H1 (cell line): ENCODE measurements around the gene EIF3J. TPM values are rescaled to one million over a fixed set of nuclear protein-coding genes. Genes with fewer than 3 reads are reported as not detected.

ENCODE experiments used
- CTCF ChIA-PET: fragments of 300-600 bp; sonication (Branson Sonifier 250); formaldehyde crosslinking; loops from one replicate; lab custom pipeline; 2021; ENCODE audit not compliant: partially characterized antibody; lab: Charles Lee
- POLR2A ChIA-PET: fragments of 300-600 bp; sonication (Branson Sonifier 250); formaldehyde crosslinking; loops from one replicate; lab custom pipeline; 2021; ENCODE audit warnings: inconsistent platforms; ENCODE audit not compliant: partially characterized antibody; lab: Charles Lee
- DNase-seq, 2 experiments: peaks; one replicate each; pipeline versions ENCODE4 v3.0.0 to v3.0.0-alpha.2; 2010 to 2022; ENCODE audit warnings: low spot score in 2 of 2, low read depth in 1 of 2, mixed read lengths in 1 of 2
- FAIRE-seq: peaks from 2 replicates; lab custom pipeline; 2011; peaks lifted over from hg19 to GRCh38; lab: Jason Lieb, UNC
- H2AFZ ChIP-seq: 2 replicates; pipeline ENCODE4 v1.8.1; 2012; ENCODE audit warnings: low read length, inconsistent platforms
- H2AK5ac ChIP-seq: 2 replicates; pipeline ENCODE4 v1.6.1; 2013; ENCODE audit warnings: low read depth, low read length
- H2BK120ac ChIP-seq: replicated peaks from 2 replicates; pipeline ENCODE3; 2013; ENCODE audit warnings: low read depth, low read length, inconsistent platforms
- H2BK12ac ChIP-seq: 2 replicates; pipeline ENCODE4 v1.6.1; 2013; ENCODE audit warnings: low read depth, low read length
- H2BK15ac ChIP-seq: 2 replicates; pipeline ENCODE4 v1.6.1; 2013; ENCODE audit warnings: low read length
- H2BK20ac ChIP-seq: 2 replicates; pipeline ENCODE4 v1.6.1; 2013; ENCODE audit warnings: low read length
- H2BK5ac ChIP-seq: 2 replicates; pipeline ENCODE4 v1.6.1; 2013; ENCODE audit warnings: low read depth, low read length
- H3K14ac ChIP-seq: 2 replicates; pipeline ENCODE4 v1.6.1; 2013; ENCODE audit warnings: inconsistent platforms; ENCODE audit not compliant: insufficient read length
- H3K18ac ChIP-seq: 2 replicates; pipeline ENCODE4 v1.6.1; 2013; ENCODE audit warnings: low read length; ENCODE audit errors: extremely low read depth
- H3K23ac ChIP-seq: 2 replicates; pipeline ENCODE4 v1.6.1; 2013; ENCODE audit warnings: inconsistent platforms; ENCODE audit not compliant: insufficient read length
- H3K23me2 ChIP-seq: 2 replicates; pipeline ENCODE4 v1.6.1; 2013; ENCODE audit warnings: low read depth, low read length
- H3K27ac ChIP-seq: 2 replicates; pipeline ENCODE4 v1.6.1; 2011; ENCODE audit warnings: low read depth, low read length, inconsistent platforms
- H3K27me3 ChIP-seq, 4 experiments: replicated peaks in 1 of 4; 1 replicate in 1 of 4; 2 replicates in 3 of 4; pipeline versions ENCODE4 v1.6.1 to v1.8.1; 2011 to 2013; ENCODE audit warnings: low read length in 3 of 4, mild to moderate bottlenecking in 3 of 4, inconsistent platforms in 2 of 4, mixed read lengths in 2 of 4, moderate library complexity in 1 of 4; ENCODE audit not compliant: control insufficient read depth in 3 of 4, insufficient read depth in 3 of 4; ENCODE audit errors: extremely low read depth in 1 of 4
- H3K36me3 ChIP-seq, 4 experiments: 2 replicates each; pipeline versions ENCODE4 v1.6.1 to v1.8.1; 2011 to 2013; ENCODE audit warnings: mild to moderate bottlenecking in 4 of 4, low read length in 3 of 4, moderate library complexity in 2 of 4, control low read depth in 1 of 4, inconsistent platforms in 1 of 4; ENCODE audit not compliant: insufficient read depth in 4 of 4, control insufficient read depth in 2 of 4
- H3K4ac ChIP-seq: replicated peaks from 2 replicates; pipeline ENCODE3; 2013; ENCODE audit warnings: low read length, low read depth, mixed read lengths, inconsistent platforms; ENCODE audit not compliant: insufficient read length
- H3K4me1 ChIP-seq, 4 experiments: replicated peaks in 1 of 4; 1 replicate in 1 of 4; 2 replicates in 3 of 4; pipeline versions ENCODE4 v1.6.1 to v1.8.1; 2011 to 2013; ENCODE audit warnings: low read length in 3 of 4, inconsistent platforms in 2 of 4, mixed read lengths in 1 of 4; ENCODE audit not compliant: insufficient read depth in 4 of 4, control insufficient read depth in 3 of 4
- H3K4me2 ChIP-seq, 2 experiments: 2 replicates each; pipeline versions ENCODE4 v1.6.1 to v1.8.1; 2011 to 2013; ENCODE audit warnings: low read depth in 2 of 2, low read length in 2 of 2, control low read depth in 1 of 2, inconsistent platforms in 1 of 2, mild to moderate bottlenecking in 1 of 2; ENCODE audit not compliant: insufficient read depth in 1 of 2
- H3K4me3 ChIP-seq, 4 experiments: fragments of 200-600, 300-600 bp in 1 of 4; sonication (generic), shearing (Covaris generic), sonication (Bioruptor Twin) in 1 of 4; 2 replicates each; pipeline versions ENCODE4 v1.5.1 to v1.8.1; 2011 to 2016; ENCODE audit warnings: low read length in 4 of 4, low read depth in 3 of 4, control low read depth in 2 of 4, inconsistent platforms in 2 of 4, mild to moderate bottlenecking in 2 of 4, mixed read lengths in 1 of 4, moderate library complexity in 1 of 4; ENCODE audit not compliant: insufficient read depth in 2 of 4; ENCODE audit errors: extremely low read depth in 1 of 4
- H3K56ac ChIP-seq: replicated peaks from 2 replicates; pipeline ENCODE3; 2013; ENCODE audit warnings: low read depth, mild to moderate bottlenecking, mixed read lengths, low read length, inconsistent platforms; ENCODE audit not compliant: insufficient read length
- H3K79me1 ChIP-seq: 2 replicates; pipeline ENCODE4 v1.6.1; 2013; ENCODE audit warnings: low read depth, low read length, control low read depth
- H3K79me2 ChIP-seq, 2 experiments: 2 replicates each; pipeline versions ENCODE4 v1.6.1 to v1.8.1; 2012 to 2013; ENCODE audit warnings: low read length in 2 of 2, mild to moderate bottlenecking in 2 of 2, inconsistent platforms in 1 of 2; ENCODE audit not compliant: insufficient read depth in 2 of 2, control insufficient read depth in 1 of 2
- H3K9ac ChIP-seq, 4 experiments: replicated peaks in 1 of 4; 1 replicate in 1 of 4; 2 replicates in 3 of 4; pipeline versions ENCODE4 v1.6.1 to v1.8.1; 2011 to 2013; ENCODE audit warnings: low read depth in 3 of 4, low read length in 3 of 4, control low read depth in 2 of 4, mild to moderate bottlenecking in 2 of 4, moderate library complexity in 2 of 4, inconsistent platforms in 1 of 4; ENCODE audit errors: extremely low read depth in 1 of 4
- H3K9me3 ChIP-seq, 2 experiments: 2 replicates each; pipeline versions ENCODE4 v1.6.1 to v1.8.1; 2012 to 2013; ENCODE audit warnings: mild to moderate bottlenecking in 2 of 2, moderate library complexity in 2 of 2, control low read depth in 1 of 2, inconsistent platforms in 1 of 2, low read depth in 1 of 2, low read length in 1 of 2, mixed read lengths in 1 of 2; ENCODE audit not compliant: insufficient read depth in 2 of 2
- H4K20me1 ChIP-seq, 2 experiments: replicated peaks in 1 of 2; 2 replicates each; pipeline versions ENCODE3 to v1.8.1; 2011 to 2013; ENCODE audit warnings: inconsistent platforms in 2 of 2, low read length in 2 of 2, mild to moderate bottlenecking in 1 of 2; ENCODE audit not compliant: insufficient read depth in 2 of 2, control insufficient read depth in 1 of 2
- H4K5ac ChIP-seq: 2 replicates; pipeline ENCODE4 v1.6.1; 2013; ENCODE audit warnings: low read length, low read depth, mixed read lengths, inconsistent platforms; ENCODE audit not compliant: insufficient read length
- H4K8ac ChIP-seq: 2 replicates; pipeline ENCODE4 v1.8.0; 2013; ENCODE audit warnings: mild to moderate bottlenecking, moderate library complexity, low read length, inconsistent platforms; ENCODE audit not compliant: insufficient read depth; ENCODE audit errors: extremely low read depth
- H4K91ac ChIP-seq: replicated peaks from 2 replicates; pipeline ENCODE3; 2013; ENCODE audit warnings: low read length, mixed read lengths, inconsistent platforms; ENCODE audit not compliant: insufficient read length
- BRCA1 ChIP-seq: IDR thresholded peaks from 2 replicates; pipeline ENCODE4 v1.6.1; 2012; ENCODE audit warnings: low read depth, low read length, improper control_type of control experiment
- CHD2 ChIP-seq: IDR thresholded peaks from 2 replicates; pipeline ENCODE4 v1.6.1; 2012; ENCODE audit warnings: low read length, improper control_type of control experiment
- GABPA ChIP-seq: IDR thresholded peaks from 2 replicates; pipeline ENCODE4 v1.6.1; 2011; ENCODE audit warnings: mild to moderate bottlenecking, low read length, moderate library complexity, borderline replicate concordance; ENCODE audit not compliant: insufficient read depth
- KDM1A ChIP-seq: fragments of 200-600, 300-600 bp; sonication (generic); IDR thresholded peaks from 2 replicates; pipeline ENCODE4 v1.7.1; 2016; ENCODE audit warnings: mild to moderate bottlenecking, low read length, borderline replicate concordance
- MAX ChIP-seq: IDR thresholded peaks from 2 replicates; pipeline ENCODE4 v1.6.1; 2012; ENCODE audit warnings: inconsistent platforms
- WGBS, 2 experiments: shearing (Covaris generic) in 1 of 2; methylation state at CpG; one replicate each; pipeline versions ENCODE4 v1.1.6 to v1.1.7; 2013 to 2015; ENCODE audit warnings: low lambda C conversion rate in 2 of 2, mixed read lengths in 2 of 2, inconsistent platforms in 1 of 2, low coverage in 1 of 2, missing lambda C conversion rate in 1 of 2; ENCODE audit not compliant: insufficient replicate concordance in 2 of 2, insufficient coverage in 1 of 2, insufficient read length in 1 of 2; ENCODE audit errors: extremely low coverage in 1 of 2, missing lambda C conversion rate in 1 of 2; 5-methylcytosine and 5-hydroxymethylcytosine counted together
- polyA plus RNA-seq, 7 experiments: library from polyadenylated mRNA; depleted of rRNA in 3 of 7; stranded (reverse) in 5 of 7; unstranded in 2 of 7; fragments of >200 nt in 5 of 7; fragments of 200-250 nt in 2 of 7; gene quantifications; 1 replicate in 5 of 7; 2 replicates in 1 of 7; 4 replicates in 1 of 7; pipeline versions ENCODE4 v1.2.1 to v1.2.3, GENCODE V29; 2011 to 2013; ENCODE audit warnings: missing spikeins in 2 of 7, mixed read lengths in 2 of 7
- total RNA-seq: library from RNA; stranded (reverse); fragmentation: NEBNext Ultra II Directional; extraction: Animal tissue kit (Norgen Biotek cat#: 25700); gene quantifications from 2 replicates; pipeline ENCODE4 v1.2.1, GENCODE V29; 2021

Gene EIF3J
- total and polyA plus RNA-seq, 2 of the 8 experiments (the other 6 are each of a cell fraction or from before 2014, with no cell fraction given): 26.8 to 119 TPM

- POLR2A ChIA-PET: no interaction called here
- TF ChIP-seq KDM1A (no peak), MAX (no peak), BRCA1 (no peak), GABPA (no peak), CHD2 (no peak)
Observed at GRCh38 chr15:44595246-44595645, 58.3 kb downstream of the EIF3J start.

More at GRCh38 chr15:44595246-44595645, 58.3 kb downstream of the EIF3J start:
- H2BK120ac ChIP-seq: no peak overlapping the region
- no peaks in the 10 kb centered on the region for H3K23me2 ChIP-seq
- no peak overlapping the region for H3K18ac ChIP-seq
- no peak overlapping the region for H4K8ac ChIP-seq
- FAIRE-seq (no peak), DNase-seq (no peak)
- H2AK5ac ChIP-seq: no peak overlapping the region
- H3K4me3 ChIP-seq: no peak overlapping the region
- H2BK20ac ChIP-seq: no peak overlapping the region
- H3K36me3 ChIP-seq: peaks cover 8 to 55% (median 26%) of the 10 kb centered on the region in 4 experiments; a peak in 7 of 8 replicates
- H4K20me1 ChIP-seq: peaks cover 0 to 1% of the 10 kb centered on the region in 2 experiments
- no peak overlapping the region for H3K4me2 ChIP-seq
- 88% methylated on average over 1 of the region's 1 CpG; no CpG with 5 or more reads in 1 of the 2 experiments for WGBS, 2 experiments
- CTCF ChIA-PET: no interaction called here
- no peak overlapping the region for H3K23ac ChIP-seq
- H3K9me3 ChIP-seq: no peaks in the 10 kb centered on the region
- no peak overlapping the region for H3K14ac ChIP-seq
- H3K27me3 ChIP-seq: no peaks in the 10 kb centered on the region
- no peak overlapping the region for H3K9ac ChIP-seq
- H3K4ac ChIP-seq: no peak overlapping the region
- H3K79me2 ChIP-seq: no peaks in the 10 kb centered on the region
- no peak overlapping the region for H2AFZ ChIP-seq
- no peak overlapping the region for H4K91ac ChIP-seq
- no peak overlapping the region for H3K56ac ChIP-seq
- no peak overlapping the region for H3K27ac ChIP-seq
- H2BK5ac ChIP-seq: no peak overlapping the region
- no peak overlapping the region for H2BK15ac ChIP-seq
- no peak overlapping the region for H4K5ac ChIP-seq
- H3K79me1 ChIP-seq: no peaks in the 10 kb centered on the region
- H2BK12ac ChIP-seq: no peak overlapping the region
- no peaks in the 10 kb centered on the region for H3K4me1 ChIP-seq
